OCI-LY1 (cell line): ENCODE results near the gene RERE.

ENCODE experiments used
- H2AFZ ChIP-seq: fragments of 200-600 bp; sonication (generic), shearing (Covaris generic); 2 replicates; pipeline ENCODE4 v1.6.0; 2014; ENCODE audit warnings: antibody characterized with exemption, mild to moderate bottlenecking, low read length
- H3F3A ChIP-seq: fragments of 200-600 bp; sonication (generic), shearing (Covaris generic); 2 replicates; pipeline ENCODE4 v1.6.0; 2014; ENCODE audit warnings: mild to moderate bottlenecking, antibody characterized with exemption, low read length, moderate library complexity; ENCODE audit not compliant: insufficient read depth
- H3K27ac ChIP-seq: fragments of 200-600 bp; sonication (generic); 2 replicates; pipeline ENCODE4 v1.5.1; 2014; ENCODE audit warnings: low read length, mixed run types, mild to moderate bottlenecking, low read depth; ENCODE audit not compliant: poor library complexity, severe bottlenecking
- H3K27me3 ChIP-seq: fragments of 200-600 bp; sonication (generic); 2 replicates; pipeline ENCODE4 v1.6.0; 2014; ENCODE audit warnings: antibody characterized with exemption, mild to moderate bottlenecking, low read length, moderate library complexity; ENCODE audit not compliant: insufficient read depth
- H3K36me3 ChIP-seq: fragments of 200-600 bp; sonication (generic); 2 replicates; pipeline ENCODE4 v1.6.1; 2014; ENCODE audit warnings: mild to moderate bottlenecking, antibody characterized with exemption, low read length, moderate library complexity, mixed read lengths; ENCODE audit not compliant: insufficient read depth
- H3K4me1 ChIP-seq: fragments of 200-600 bp; sonication (generic); 2 replicates; pipeline ENCODE4 v1.5.1; 2014; ENCODE audit warnings: mild to moderate bottlenecking, low read length, moderate library complexity; ENCODE audit not compliant: insufficient read depth, severe bottlenecking
- H3K4me2 ChIP-seq: fragments of 200-600 bp; sonication (generic), shearing (Covaris generic); 2 replicates; pipeline ENCODE4 v1.6.1; 2014; ENCODE audit warnings: low read length
- H3K4me3 ChIP-seq: fragments of 200-600 bp; sonication (generic); 2 replicates; pipeline ENCODE4 v1.5.1; 2014; ENCODE audit warnings: low read length, low read depth, mild to moderate bottlenecking, mixed read lengths; ENCODE audit not compliant: poor library complexity, severe bottlenecking
- H3K79me2 ChIP-seq: fragments of 200-600 bp; shearing (Covaris generic); 2 replicates; pipeline ENCODE4 v1.6.1; 2016; ENCODE audit warnings: mixed run types, low read length, mixed read lengths; ENCODE audit not compliant: insufficient read depth
- H3K9ac ChIP-seq: fragments of 200-600 bp; sonication (generic), shearing (Covaris generic); 2 replicates; pipeline ENCODE4 v1.6.1; 2014; ENCODE audit warnings: mild to moderate bottlenecking, low read length, mixed read lengths
- H3K9me2 ChIP-seq: fragments of 200-600 bp; sonication (generic), shearing (Covaris generic); 2 replicates; pipeline ENCODE4 v1.6.1; 2014; ENCODE audit warnings: low read depth, mild to moderate bottlenecking, low read length, mixed read lengths
- H3K9me3 ChIP-seq: fragments of 200-600 bp; shearing (Covaris generic); 2 replicates; pipeline ENCODE4 v1.6.1; 2014; ENCODE audit warnings: low read length, mixed read lengths
- H4K20me1 ChIP-seq: fragments of 200-600 bp; sonication (generic), shearing (Covaris generic); 2 replicates; pipeline ENCODE4 v1.6.0; 2016; ENCODE audit warnings: mild to moderate bottlenecking, low read length; ENCODE audit not compliant: insufficient read depth
- CTCF ChIP-seq: fragments of 200-600 bp; sonication (generic), shearing (Covaris generic); IDR thresholded peaks from 2 replicates; pipeline ENCODE4 v1.5.1; 2017; ENCODE audit warnings: mild to moderate bottlenecking, antibody characterized with exemption, low read length, moderate library complexity, mixed read lengths
- EZH2 ChIP-seq: fragments of 200-600 bp; sonication (generic), shearing (Covaris generic); IDR thresholded peaks from 2 replicates; pipeline ENCODE4 v1.8.0; 2017; ENCODE audit warnings: borderline replicate concordance, mixed run types, mild to moderate bottlenecking, antibody characterized with exemption, low read length, moderate library complexity, mixed read lengths

RERE gene

DNA sequence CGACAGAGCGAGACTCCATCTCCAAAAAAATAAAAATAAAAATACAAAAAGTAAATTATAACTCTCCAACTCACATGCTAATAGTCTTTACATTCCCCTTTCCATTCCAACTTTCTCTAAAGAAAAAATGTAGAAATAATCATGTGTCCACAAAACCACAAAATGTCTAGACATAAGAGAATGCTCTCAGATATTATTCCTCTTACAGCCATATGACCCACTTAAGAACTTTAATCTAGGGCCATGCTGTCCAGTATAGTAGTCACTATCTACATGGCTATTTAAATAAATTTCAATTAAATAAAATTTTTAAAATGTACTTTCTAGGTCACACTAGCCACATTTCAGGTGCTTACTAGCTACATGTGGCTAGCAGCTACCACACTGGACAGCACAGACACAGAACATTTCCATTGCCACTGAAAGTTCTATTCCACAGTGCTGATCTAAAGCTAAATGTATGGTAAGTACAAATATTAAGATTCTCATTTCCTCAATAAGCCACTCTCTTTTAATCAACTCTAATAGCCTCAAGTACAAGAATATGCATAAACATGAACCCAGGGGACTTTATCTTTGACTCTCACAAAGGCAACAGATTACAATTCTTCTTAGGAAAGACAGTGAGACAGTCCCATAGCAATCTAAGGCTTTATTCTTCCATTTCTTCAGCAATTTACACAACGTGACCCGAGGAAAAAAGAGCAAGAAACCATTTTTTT lies 138.6 kb downstream of the RERE start:
- Histone ChIP-seq H3K4me1 (no peaks in the 10 kb centered on the region), H3F3A (no peaks in the 10 kb centered on the region), H3K4me3 (no peak overlapping the region), H3K27me3 (0 out of 2 replicates have a peak, but pooled peaks cover 4% of the 10 kb centered on the region), H3K27ac (no peak overlapping the region), H3K36me3 (no peaks in the 10 kb centered on the region), H3K9me2 (no peaks in the 10 kb centered on the region), H3K4me2 (no peak overlapping the region), H4K20me1 (no peaks in the 10 kb centered on the region), H3K9me3 (no peaks in the 10 kb centered on the region), H3K79me2 (no peaks in the 10 kb centered on the region), H2AFZ (no peak overlapping the region), H3K9ac (no peak overlapping the region)
- TF ChIP-seq EZH2 = no peak
- TF ChIP-seq CTCF = no peak

GRCh38 chr1:8677782-8678181 lies 139.7 kb downstream of the RERE start:
- Histone ChIP-seq H3K36me3 (no peaks in the 10 kb centered on the region), H2AFZ (no peak overlapping the region), H3K79me2 (no peaks in the 10 kb centered on the region), H3K9ac (no peak overlapping the region), H3K9me3 (no peaks in the 10 kb centered on the region), H4K20me1 (no peaks in the 10 kb centered on the region), H3K9me2 (no peaks in the 10 kb centered on the region), H3K27ac (no peak overlapping the region), H3K4me2 (no peak overlapping the region), H3K4me1 (no peaks in the 10 kb centered on the region), H3K27me3 (0 out of 2 replicates have a peak, but pooled peaks cover 4% of the 10 kb centered on the region), H3K4me3 (no peak overlapping the region), H3F3A (no peaks in the 10 kb centered on the region)
- no peak for TF ChIP-seq EZH2
- TF ChIP-seq CTCF = no peak

DNA sequence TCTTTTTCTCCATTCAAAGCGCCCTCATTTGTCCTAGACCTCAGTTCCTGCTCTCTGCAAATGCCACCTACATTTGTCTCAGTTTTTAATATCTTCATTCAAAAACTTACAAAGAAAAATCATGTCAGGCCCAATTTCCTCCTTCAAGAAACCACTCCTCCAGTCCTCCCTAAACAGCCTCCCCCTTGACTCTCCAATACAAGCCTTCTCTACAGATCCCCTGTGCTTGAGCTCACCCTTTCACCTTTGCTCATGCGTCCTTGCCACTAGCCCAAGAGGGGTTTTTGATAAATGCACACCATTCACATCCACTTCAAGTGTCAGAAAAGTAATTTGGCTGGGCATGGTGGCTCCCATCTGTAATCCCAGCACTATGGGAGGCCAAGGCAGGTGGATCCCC lies 140.6 kb downstream of the RERE start:
- Histone ChIP-seq H3K4me2 (no peak overlapping the region), H2AFZ (no peak overlapping the region), H3K9me3 (no peaks in the 10 kb centered on the region), H3F3A (no peaks in the 10 kb centered on the region), H3K27ac (no peak overlapping the region), H3K36me3 (no peaks in the 10 kb centered on the region), H3K9ac (no peak overlapping the region), H3K4me3 (no peak overlapping the region), H4K20me1 (no peaks in the 10 kb centered on the region), H3K4me1 (no peaks in the 10 kb centered on the region), H3K79me2 (no peaks in the 10 kb centered on the region), H3K9me2 (no peaks in the 10 kb centered on the region), H3K27me3 (0 out of 2 replicates have a peak, but pooled peaks cover 4% of the 10 kb centered on the region)
- no peak for TF ChIP-seq EZH2
- no peak for TF ChIP-seq CTCF
